Measurements from ENCODE around the gene EFCAB8. TPM values are rescaled to one million over a fixed set of nuclear protein-coding genes. Genes with fewer than 3 reads are reported as not detected.

Gene EFCAB8
- total RNA-seq, 2 experiments from 2014 or later, result not detected

DNA sequence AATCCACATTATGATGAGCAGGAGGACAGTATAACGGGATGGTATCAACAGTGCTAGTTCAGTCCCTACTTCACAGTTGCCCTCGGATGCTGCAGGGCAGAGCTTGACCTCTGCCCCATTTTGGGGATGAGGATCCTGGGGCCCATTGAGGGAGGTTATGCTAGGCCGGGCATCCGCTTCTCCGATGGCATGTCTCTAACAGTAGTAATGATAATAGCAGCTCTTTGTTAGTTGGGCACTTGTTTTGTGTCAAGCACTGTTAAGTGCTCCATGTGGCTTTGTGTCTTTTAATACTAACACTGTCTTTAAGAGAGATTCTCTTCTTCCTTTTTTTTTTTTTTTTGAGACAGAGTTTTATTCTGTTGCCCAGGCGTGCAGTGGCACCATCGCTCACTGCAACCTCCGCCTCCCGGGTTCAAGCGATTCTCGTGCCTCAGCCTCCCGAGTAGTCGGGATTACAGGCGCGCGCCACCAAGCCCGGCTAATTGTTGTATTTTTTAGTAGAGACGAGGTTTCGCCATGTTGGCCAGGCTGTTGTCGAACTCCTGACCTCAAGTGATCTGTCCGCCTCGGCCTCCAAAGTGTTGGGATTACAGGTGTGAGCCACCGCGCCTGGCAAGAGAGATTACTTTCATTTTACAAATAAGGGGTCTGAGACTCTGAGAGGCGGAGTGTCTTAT lies 37.9 kb upstream of the EFCAB8 start:
- H3K9me2 ChIP-seq (ENCODE audit: insufficient read depth, low read length), result no peaks in the 10 kb centered on the region
- peaks cover 42% of the 10 kb centered on the region for H4K20me1 ChIP-seq (ENCODE audit: insufficient read depth, low read length)
- CTCF ChIA-PET (ENCODE audit: unreplicated experiment), result no interaction called here
- H2AFZ ChIP-seq (ENCODE audit: low read length), result no peak overlapping the region
- peak overlapping the region; percentile 84 for H3K4me3 ChIP-seq (ENCODE audit: low read depth, low read length, poor library complexity, severe bottlenecking)
- peak overlapping the region; percentile 91 for H3K4me2 ChIP-seq (ENCODE audit: low read length)
- intact Hi-C loops (cut with micrococcal nuclease; ENCODE audit: unreplicated experiment), result no loop called here
- H3K9me3 ChIP-seq (ENCODE audit: low read length), result no peaks in the 10 kb centered on the region
- peak overlapping the region; percentile 67 for H3K27ac ChIP-seq (ENCODE audit: low read depth, low read length, poor library complexity, severe bottlenecking)
- peaks cover 30% of the 10 kb centered on the region for H3K4me1 ChIP-seq (ENCODE audit: insufficient read depth, low read length, poor library complexity, severe bottlenecking)
- TF ChIP-seq, protein P1, sequence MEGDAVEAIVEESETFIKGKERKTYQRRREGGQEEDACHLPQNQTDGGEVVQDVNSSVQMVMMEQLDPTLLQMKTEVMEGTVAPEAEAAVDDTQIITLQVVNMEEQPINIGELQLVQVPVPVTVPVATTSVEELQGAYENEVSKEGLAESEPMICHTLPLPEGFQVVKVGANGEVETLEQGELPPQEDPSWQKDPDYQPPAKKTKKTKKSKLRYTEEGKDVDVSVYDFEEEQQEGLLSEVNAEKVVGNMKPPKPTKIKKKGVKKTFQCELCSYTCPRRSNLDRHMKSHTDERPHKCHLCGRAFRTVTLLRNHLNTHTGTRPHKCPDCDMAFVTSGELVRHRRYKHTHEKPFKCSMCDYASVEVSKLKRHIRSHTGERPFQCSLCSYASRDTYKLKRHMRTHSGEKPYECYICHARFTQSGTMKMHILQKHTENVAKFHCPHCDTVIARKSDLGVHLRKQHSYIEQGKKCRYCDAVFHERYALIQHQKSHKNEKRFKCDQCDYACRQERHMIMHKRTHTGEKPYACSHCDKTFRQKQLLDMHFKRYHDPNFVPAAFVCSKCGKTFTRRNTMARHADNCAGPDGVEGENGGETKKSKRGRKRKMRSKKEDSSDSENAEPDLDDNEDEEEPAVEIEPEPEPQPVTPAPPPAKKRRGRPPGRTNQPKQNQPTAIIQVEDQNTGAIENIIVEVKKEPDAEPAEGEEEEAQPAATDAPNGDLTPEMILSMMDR (conservative IDR thresholded peaks at IDR 0.05; ENCODE audit: low read length), result no peak
- TF ChIP-seq EZH2phosphoT487 (IDR thresholded peaks at IDR 0.05; ENCODE audit: borderline replicate concordance, low read depth, low read length), result no peak
- BruUV-seq (replicated peaks), result no TSS peak
- DNase-seq (ENCODE audit: low spot score), result peak; percentile 63
- POLR2A ChIA-PET, result interaction anchor here (0.7 to 1.2 kb wide), 5 partner anchors 9 to 1879 kb away, joined by 3 to 5 read pairs (median 3); no protein-coding TSS in a partner anchor
- H3K79me2 ChIP-seq (ENCODE audit: insufficient read depth, low read depth, low read length), result peaks cover 58% of the 10 kb centered on the region
- H3K36me3 ChIP-seq (ENCODE audit: insufficient read depth, low read length), result peaks cover 42% of the 10 kb centered on the region

DNA sequence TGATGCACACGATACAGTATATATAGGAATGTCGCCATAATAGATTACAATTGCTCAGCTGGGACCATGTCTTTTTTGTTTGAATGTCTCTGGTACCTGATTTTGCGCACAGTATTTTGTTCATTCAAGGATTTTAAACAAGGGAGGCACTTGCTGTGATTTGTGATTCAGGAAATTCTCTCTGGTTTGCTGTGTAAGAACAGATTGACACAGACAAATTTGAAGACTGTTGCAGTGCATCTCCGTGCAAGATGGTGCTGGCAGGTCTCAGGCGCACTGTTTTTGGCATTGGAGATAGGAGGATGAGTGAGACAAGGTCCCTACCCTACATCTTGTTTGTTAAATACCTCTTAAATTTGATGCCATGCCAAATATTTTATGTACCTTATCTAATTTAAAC lies 36.5 kb upstream of the EFCAB8 start:
- BruUV-seq (replicated peaks), result no TSS peak
- CTCF ChIA-PET (ENCODE audit: unreplicated experiment), result no interaction called here
- Histone ChIP-seq H3K79me2 (ENCODE audit: insufficient read depth, low read depth, low read length) (peaks cover 68% of the 10 kb centered on the region), H3K4me1 (ENCODE audit: insufficient read depth, low read length, poor library complexity, severe bottlenecking) (peaks cover 30% of the 10 kb centered on the region), H3K36me3 (ENCODE audit: insufficient read depth, low read length) (peaks cover 53% of the 10 kb centered on the region), H4K20me1 (ENCODE audit: insufficient read depth, low read length) (peaks cover 42% of the 10 kb centered on the region), H3K4me2 (ENCODE audit: low read length) (peak overlapping the region; percentile 91), H3K9me2 (ENCODE audit: insufficient read depth, low read length) (no peaks in the 10 kb centered on the region), H3K27ac (ENCODE audit: low read depth, low read length, poor library complexity, severe bottlenecking) (no peak overlapping the region), H3K9me3 (ENCODE audit: low read length) (no peaks in the 10 kb centered on the region), H3K4me3 (ENCODE audit: low read depth, low read length, poor library complexity, severe bottlenecking) (peak overlapping the region; percentile 84), H2AFZ (ENCODE audit: low read length) (no peak overlapping the region)
- intact Hi-C loops (cut with micrococcal nuclease; ENCODE audit: unreplicated experiment), result no loop called here
- TF ChIP-seq, protein P1 (conservative IDR thresholded peaks at IDR 0.05; ENCODE audit: low read length), result no peak
- TF ChIP-seq EZH2phosphoT487 (IDR thresholded peaks at IDR 0.05; ENCODE audit: borderline replicate concordance, low read depth, low read length), result no peak
- DNase-seq (ENCODE audit: low spot score), result no peak
- POLR2A ChIA-PET, result interaction anchor here (0.6 to 1.1 kb wide), 3 partner anchors 10 to 150 kb away, joined by 3 to 4 read pairs (median 4); no protein-coding TSS in a partner anchor

DNA sequence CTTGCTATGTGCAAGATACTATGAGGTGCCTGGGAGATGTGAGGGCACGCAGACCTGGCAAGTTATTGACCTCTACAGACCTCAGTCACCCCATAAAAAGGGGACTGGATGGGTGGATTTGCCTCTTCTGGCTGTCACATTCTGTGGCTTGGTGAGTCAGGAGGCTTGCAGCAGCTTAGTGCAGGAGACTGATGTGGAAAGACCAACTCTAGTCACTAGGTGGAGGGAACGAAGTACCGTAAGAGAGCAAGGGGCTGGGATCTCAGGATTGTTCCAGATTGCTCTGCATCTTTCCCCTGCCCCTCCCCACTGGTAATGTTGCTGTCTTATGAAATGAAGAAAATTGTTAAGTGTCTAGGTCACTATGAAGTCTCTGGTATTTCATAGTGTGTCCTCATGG lies 35.6 kb upstream of the EFCAB8 start:
- Histone ChIP-seq H3K9me2 (ENCODE audit: insufficient read depth, low read length) (no peaks in the 10 kb centered on the region), H3K4me2 (ENCODE audit: low read length) (peak overlapping the region; percentile 91; the same call in 1 of the 2 replicates), H3K79me2 (ENCODE audit: insufficient read depth, low read depth, low read length) (peaks cover 77% of the 10 kb centered on the region), H3K4me1 (ENCODE audit: insufficient read depth, low read length, poor library complexity, severe bottlenecking) (peaks cover 30% of the 10 kb centered on the region), H4K20me1 (ENCODE audit: insufficient read depth, low read length) (peaks cover 42% of the 10 kb centered on the region), H3K36me3 (ENCODE audit: insufficient read depth, low read length) (peaks cover 61% of the 10 kb centered on the region), H3K9me3 (ENCODE audit: low read length) (no peaks in the 10 kb centered on the region), H3K4me3 (ENCODE audit: low read depth, low read length, poor library complexity, severe bottlenecking) (no peak overlapping the region), H3K27ac (ENCODE audit: low read depth, low read length, poor library complexity, severe bottlenecking) (no peak overlapping the region), H2AFZ (ENCODE audit: low read length) (no peak overlapping the region)
- CTCF ChIA-PET (ENCODE audit: unreplicated experiment), result no interaction called here
- DNase-seq (ENCODE audit: low spot score), result no peak
- no TSS peak for BruUV-seq (replicated peaks)
- intact Hi-C loops (cut with micrococcal nuclease; ENCODE audit: unreplicated experiment), result no loop called here
- POLR2A ChIA-PET, result no interaction called here
- TF ChIP-seq, protein P1 (conservative IDR thresholded peaks at IDR 0.05; ENCODE audit: low read length), result no peak
- TF ChIP-seq EZH2phosphoT487 (IDR thresholded peaks at IDR 0.05; ENCODE audit: borderline replicate concordance, low read depth, low read length), result no peak

Measured in OCI-LY7 (cell line).